ENCODE results near the gene GFPT1.

Gene GFPT1

GRCh38 chr2:69386789-69387734, at the start of gene GFPT1 (continued):
- TF ChIP-seq, protein P1, sequence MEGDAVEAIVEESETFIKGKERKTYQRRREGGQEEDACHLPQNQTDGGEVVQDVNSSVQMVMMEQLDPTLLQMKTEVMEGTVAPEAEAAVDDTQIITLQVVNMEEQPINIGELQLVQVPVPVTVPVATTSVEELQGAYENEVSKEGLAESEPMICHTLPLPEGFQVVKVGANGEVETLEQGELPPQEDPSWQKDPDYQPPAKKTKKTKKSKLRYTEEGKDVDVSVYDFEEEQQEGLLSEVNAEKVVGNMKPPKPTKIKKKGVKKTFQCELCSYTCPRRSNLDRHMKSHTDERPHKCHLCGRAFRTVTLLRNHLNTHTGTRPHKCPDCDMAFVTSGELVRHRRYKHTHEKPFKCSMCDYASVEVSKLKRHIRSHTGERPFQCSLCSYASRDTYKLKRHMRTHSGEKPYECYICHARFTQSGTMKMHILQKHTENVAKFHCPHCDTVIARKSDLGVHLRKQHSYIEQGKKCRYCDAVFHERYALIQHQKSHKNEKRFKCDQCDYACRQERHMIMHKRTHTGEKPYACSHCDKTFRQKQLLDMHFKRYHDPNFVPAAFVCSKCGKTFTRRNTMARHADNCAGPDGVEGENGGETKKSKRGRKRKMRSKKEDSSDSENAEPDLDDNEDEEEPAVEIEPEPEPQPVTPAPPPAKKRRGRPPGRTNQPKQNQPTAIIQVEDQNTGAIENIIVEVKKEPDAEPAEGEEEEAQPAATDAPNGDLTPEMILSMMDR (tag by site-specific recombination; IDR thresholded peaks at IDR 0.05) = peak; percentile 21; the same call in 1 of the 2 replicates
- no peak for TF ChIP-seq ZFP37 (tag by site-specific recombination; IDR thresholded peaks at IDR 0.05)
- TF ChIP-seq ZNF660 (tag by site-specific recombination; IDR thresholded peaks at IDR 0.05) = no peak
- no peak for TF ChIP-seq ZNF19 (tag by site-specific recombination; IDR thresholded peaks at IDR 0.05; ENCODE audit: low read depth)
- TF ChIP-seq ZNF610 (tag by site-specific recombination; IDR thresholded peaks at IDR 0.05; ENCODE audit: borderline replicate concordance) = no peak
- no peak for TF ChIP-seq ZNF837 (tag by site-specific recombination; IDR thresholded peaks at IDR 0.05)
- no peak for TF ChIP-seq MYNN (tag by site-specific recombination; IDR thresholded peaks at IDR 0.05; ENCODE audit: borderline replicate concordance)
- TF ChIP-seq, protein P2, sequence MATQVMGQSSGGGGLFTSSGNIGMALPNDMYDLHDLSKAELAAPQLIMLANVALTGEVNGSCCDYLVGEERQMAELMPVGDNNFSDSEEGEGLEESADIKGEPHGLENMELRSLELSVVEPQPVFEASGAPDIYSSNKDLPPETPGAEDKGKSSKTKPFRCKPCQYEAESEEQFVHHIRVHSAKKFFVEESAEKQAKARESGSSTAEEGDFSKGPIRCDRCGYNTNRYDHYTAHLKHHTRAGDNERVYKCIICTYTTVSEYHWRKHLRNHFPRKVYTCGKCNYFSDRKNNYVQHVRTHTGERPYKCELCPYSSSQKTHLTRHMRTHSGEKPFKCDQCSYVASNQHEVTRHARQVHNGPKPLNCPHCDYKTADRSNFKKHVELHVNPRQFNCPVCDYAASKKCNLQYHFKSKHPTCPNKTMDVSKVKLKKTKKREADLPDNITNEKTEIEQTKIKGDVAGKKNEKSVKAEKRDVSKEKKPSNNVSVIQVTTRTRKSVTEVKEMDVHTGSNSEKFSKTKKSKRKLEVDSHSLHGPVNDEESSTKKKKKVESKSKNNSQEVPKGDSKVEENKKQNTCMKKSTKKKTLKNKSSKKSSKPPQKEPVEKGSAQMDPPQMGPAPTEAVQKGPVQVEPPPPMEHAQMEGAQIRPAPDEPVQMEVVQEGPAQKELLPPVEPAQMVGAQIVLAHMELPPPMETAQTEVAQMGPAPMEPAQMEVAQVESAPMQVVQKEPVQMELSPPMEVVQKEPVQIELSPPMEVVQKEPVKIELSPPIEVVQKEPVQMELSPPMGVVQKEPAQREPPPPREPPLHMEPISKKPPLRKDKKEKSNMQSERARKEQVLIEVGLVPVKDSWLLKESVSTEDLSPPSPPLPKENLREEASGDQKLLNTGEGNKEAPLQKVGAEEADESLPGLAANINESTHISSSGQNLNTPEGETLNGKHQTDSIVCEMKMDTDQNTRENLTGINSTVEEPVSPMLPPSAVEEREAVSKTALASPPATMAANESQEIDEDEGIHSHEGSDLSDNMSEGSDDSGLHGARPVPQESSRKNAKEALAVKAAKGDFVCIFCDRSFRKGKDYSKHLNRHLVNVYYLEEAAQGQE (tag by site-specific recombination; IDR thresholded peaks at IDR 0.05) = no peak
- no peak for TF ChIP-seq ZNF560 (tag by site-specific recombination; IDR thresholded peaks at IDR 0.05; ENCODE audit: borderline replicate concordance)
- TF ChIP-seq ZNF302 (tag by site-specific recombination; IDR thresholded peaks at IDR 0.05; ENCODE audit: low read depth) = no peak
- TF ChIP-seq ZNF48 (tag by site-specific recombination; IDR thresholded peaks at IDR 0.05) = no peak
- TF ChIP-seq ZNF112 (tag by site-specific recombination; IDR thresholded peaks at IDR 0.05) = no peak
- no peak; the same call in none of the 2 replicates for TF ChIP-seq ZBTB48 (tag by site-specific recombination; IDR thresholded peaks at IDR 0.05)
- TF ChIP-seq ZNF394 (tag by site-specific recombination; IDR thresholded peaks at IDR 0.05; ENCODE audit: borderline replicate concordance) = no peak
- TF ChIP-seq ZFP3 (tag by site-specific recombination; IDR thresholded peaks at IDR 0.05; ENCODE audit: low read depth) = no peak
- TF ChIP-seq SCRT1 (tag by site-specific recombination; IDR thresholded peaks at IDR 0.05; ENCODE audit: borderline replicate concordance) = no peak
- TF ChIP-seq, protein P3, sequence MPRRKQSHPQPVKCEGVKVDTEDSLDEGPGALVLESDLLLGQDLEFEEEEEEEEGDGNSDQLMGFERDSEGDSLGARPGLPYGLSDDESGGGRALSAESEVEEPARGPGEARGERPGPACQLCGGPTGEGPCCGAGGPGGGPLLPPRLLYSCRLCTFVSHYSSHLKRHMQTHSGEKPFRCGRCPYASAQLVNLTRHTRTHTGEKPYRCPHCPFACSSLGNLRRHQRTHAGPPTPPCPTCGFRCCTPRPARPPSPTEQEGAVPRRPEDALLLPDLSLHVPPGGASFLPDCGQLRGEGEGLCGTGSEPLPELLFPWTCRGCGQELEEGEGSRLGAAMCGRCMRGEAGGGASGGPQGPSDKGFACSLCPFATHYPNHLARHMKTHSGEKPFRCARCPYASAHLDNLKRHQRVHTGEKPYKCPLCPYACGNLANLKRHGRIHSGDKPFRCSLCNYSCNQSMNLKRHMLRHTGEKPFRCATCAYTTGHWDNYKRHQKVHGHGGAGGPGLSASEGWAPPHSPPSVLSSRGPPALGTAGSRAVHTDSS (tag by site-specific recombination; IDR thresholded peaks at IDR 0.05) = no peak
- TF ChIP-seq ZNF555 (tag by site-specific recombination; conservative IDR thresholded peaks at IDR 0.05) = no peak
- TF ChIP-seq HOXD13 (CRISPR knock-in tag; IDR thresholded peaks at IDR 0.05; ENCODE audit: borderline replicate concordance) = no peak
- no peak for TF ChIP-seq ZNF416 (tag by site-specific recombination; IDR thresholded peaks at IDR 0.05)
- TF ChIP-seq ZNF548 (tag by site-specific recombination; IDR thresholded peaks at IDR 0.05) = no peak
- peak; percentile 86 for TF ChIP-seq ZBTB26 (tag by site-specific recombination; optimal IDR thresholded peaks at IDR 0.05)
- TF ChIP-seq ZNF629 (tag by site-specific recombination; IDR thresholded peaks at IDR 0.05) = no peak
- peak; percentile 99 for TF ChIP-seq KLF16 (tag by site-specific recombination; IDR thresholded peaks at IDR 0.05)
- TF ChIP-seq ZSCAN4 (tag by site-specific recombination; IDR thresholded peaks at IDR 0.05) = no peak
- no peak for TF ChIP-seq ZNF645 (tag by site-specific recombination; IDR thresholded peaks at IDR 0.05)
- no peak for TF ChIP-seq ZNF184 (tag by site-specific recombination; IDR thresholded peaks at IDR 0.05)

Measured in HEK293 (cell line).